HepG2 (cell line): Measurements from ENCODE around the gene CASZ1. TPM values are rescaled to one million over a fixed set of nuclear protein-coding genes. Genes with fewer than 3 reads are reported as not detected.

Experiments
- ATAC-seq: fragments of 200-7000 bp; cut with Tn5 transposase; 3 replicates; pipeline ENCODE4 v1.9.1; 2020; ENCODE audit warnings: mild to moderate bottlenecking, moderate library complexity
- BruUV-seq: library from RNA; stranded (reverse); fragments of 400-500 nt; replicated peaks from 2 replicates; lab custom pipeline; 2021; lab: Mats Ljungman, UMichigan
- CTCF ChIA-PET: fragments of 300-600 bp; formaldehyde crosslinking; extraction: SDS; loops from one replicate; lab custom pipeline; 2021; ENCODE audit warnings: low total read pairs, inconsistent platforms, low intra/inter-chr PET ratio; lab: Yijun Ruan, JAX
- POLR2A ChIA-PET: fragments of 350-600 bp; sonication (Branson Sonifier 250); formaldehyde crosslinking; loops from one replicate; lab custom pipeline; 2020; ENCODE audit warnings: antibody characterized with exemption, inconsistent platforms; lab: Yijun Ruan, JAX
- DNase-seq: peaks from one replicate; pipeline ENCODE4 v3.0.0-alpha.2; 2015; ENCODE audit warnings: low spot score
- FAIRE-seq: peaks from 3 replicates; lab custom pipeline; 2011; peaks lifted over from hg19 to GRCh38; lab: Jason Lieb, UNC
- H2AFZ ChIP-seq: one replicate; pipeline ENCODE4 v1.6.1; 2011; ENCODE audit warnings: low read length, inconsistent platforms
- H3K27ac ChIP-seq: fragments of 300-600 bp; 3 replicates; pipeline ENCODE4 v1.8.0; 2011; ENCODE audit warnings: mixed run types, mild to moderate bottlenecking, mixed read lengths, low read length, inconsistent platforms; ENCODE audit not compliant: insufficient read depth; ENCODE audit errors: extremely low read length
- H3K27me3 ChIP-seq, 2 experiments: fragments of 200-600 bp in 1 of 2; 2 replicates in 1 of 2; 3 replicates in 1 of 2; pipeline versions ENCODE4 v1.6.0 to v1.8.0; 2011; ENCODE audit warnings: low read length in 2 of 2, mild to moderate bottlenecking in 2 of 2, moderate library complexity in 2 of 2, inconsistent platforms in 1 of 2; ENCODE audit not compliant: insufficient read depth in 2 of 2, control insufficient read depth in 1 of 2
- H3K36me3 ChIP-seq, 2 experiments: fragments of 200-600 bp in 1 of 2; replicated peaks in 1 of 2; 2 replicates in 1 of 2; 3 replicates in 1 of 2; pipeline versions ENCODE4 v1.5.1 to v1.8.0; 2011; ENCODE audit warnings: low read length in 2 of 2, inconsistent platforms in 1 of 2; ENCODE audit not compliant: insufficient read depth in 2 of 2, control insufficient read depth in 1 of 2
- H3K4me1 ChIP-seq: 2 replicates; pipeline ENCODE4 v1.5.1; 2012; ENCODE audit warnings: low read length, inconsistent platforms; ENCODE audit not compliant: insufficient read depth
- H3K4me2 ChIP-seq: 2 replicates; pipeline ENCODE4 v1.6.0; 2011; ENCODE audit warnings: low read depth, low read length, inconsistent platforms
- H3K4me3 ChIP-seq, 3 experiments: fragments of 200-600 bp in 1 of 3; sonication (generic), shearing (Covaris generic) in 1 of 3; replicated peaks in 1 of 3; 2 replicates each; pipeline ENCODE4 v1.5.1; 2011 to 2016; ENCODE audit warnings: low read length in 3 of 3, inconsistent platforms in 2 of 3, low read depth in 2 of 3, mild to moderate bottlenecking in 2 of 3, control low read depth in 1 of 3, mixed read lengths in 1 of 3; ENCODE audit not compliant: insufficient read depth in 1 of 3
- H3K79me2 ChIP-seq: one replicate; pipeline ENCODE4 v1.6.1; 2011; ENCODE audit warnings: low read length, inconsistent platforms; ENCODE audit not compliant: insufficient read depth
- H3K9ac ChIP-seq: 2 replicates; pipeline ENCODE4 v1.6.0; 2011; ENCODE audit warnings: mild to moderate bottlenecking, low read depth, low read length, inconsistent platforms; ENCODE audit not compliant: insufficient read depth
- H3K9me3 ChIP-seq: 2 replicates; pipeline ENCODE4 v1.5.1; 2012; ENCODE audit warnings: mild to moderate bottlenecking, low read length
- H4K20me1 ChIP-seq: 2 replicates; pipeline ENCODE4 v1.6.0; 2011; ENCODE audit warnings: inconsistent platforms, mild to moderate bottlenecking, low read length, moderate library complexity; ENCODE audit not compliant: insufficient read depth
- AGO1 ChIP-seq: fragments of 200-400 bp; formaldehyde crosslinking; IDR thresholded peaks from 2 replicates; pipeline ENCODE4 v1.6.1; 2017; ENCODE audit warnings: mild to moderate bottlenecking, low read depth, low read length, moderate library complexity; ENCODE audit not compliant: poor library complexity, severe bottlenecking
- DPF2 ChIP-seq: sonication (generic); formaldehyde crosslinking; IDR thresholded peaks from 2 replicates; pipeline ENCODE4 v1.4.0; 2020; ENCODE audit warnings: mild to moderate bottlenecking, low read depth, missing genetic modification reagents, borderline replicate concordance
- FLYWCH1 ChIP-seq: sonication (generic); formaldehyde crosslinking; IDR thresholded peaks from 2 replicates; pipeline ENCODE4 v1.8.1; 2023; ENCODE audit warnings: mild to moderate bottlenecking, missing genetic modification reagents
- FOXA1 ChIP-seq, 2 experiments: fragments of 450-650 bp in 1 of 2; sonication (generic) in 1 of 2; formaldehyde crosslinking in 1 of 2; IDR thresholded peaks; 2 replicates each; pipeline versions ENCODE4 v1.4.0 to v1.6.1; 2016 to 2020; ENCODE audit warnings: missing genetic modification reagents in 1 of 2
- KDM2A ChIP-seq: sonication (generic); formaldehyde crosslinking; IDR thresholded peaks from 2 replicates; pipeline ENCODE4 v1.4.0; 2020; ENCODE audit warnings: low read depth, missing genetic modification reagents, borderline replicate concordance
- MBD4 ChIP-seq: IDR thresholded peaks from 2 replicates; pipeline ENCODE4 v1.6.1; 2012; ENCODE audit warnings: low read length, inconsistent platforms, borderline replicate concordance
- NCOA2 ChIP-seq: sonication (generic); formaldehyde crosslinking; IDR thresholded peaks from 2 replicates; pipeline ENCODE4 v1.8.0; 2022; ENCODE audit warnings: inconsistent platforms
- ZNF101 ChIP-seq: sonication (generic); formaldehyde crosslinking; IDR thresholded peaks from 2 replicates; pipeline ENCODE4 v1.4.0; 2020; ENCODE audit warnings: mild to moderate bottlenecking, low read depth, missing genetic modification reagents, borderline replicate concordance
- ZNF136 ChIP-seq: sonication (generic); formaldehyde crosslinking; IDR thresholded peaks from 2 replicates; pipeline ENCODE4 v1.8.1; 2022; ENCODE audit warnings: low read depth, mild to moderate bottlenecking, moderate library complexity, missing genetic modification reagents
- ZNF263 ChIP-seq: sonication (generic); formaldehyde crosslinking; IDR thresholded peaks from 2 replicates; pipeline ENCODE4 v1.4.0; 2020; ENCODE audit warnings: missing genetic modification reagents
- ZNF280D ChIP-seq: sonication (generic); formaldehyde crosslinking; IDR thresholded peaks from 2 replicates; pipeline ENCODE4 v1.5.1; 2020; ENCODE audit warnings: mild to moderate bottlenecking, missing genetic modification reagents
- ZNF3 ChIP-seq: IDR thresholded peaks from 2 replicates; pipeline ENCODE4 v1.7.0; 2017; ENCODE audit warnings: inconsistent platforms
- ZNF629 ChIP-seq: sonication (generic); formaldehyde crosslinking; conservative IDR thresholded peaks from 2 replicates; pipeline ENCODE4 v1.5.0; 2020; ENCODE audit warnings: missing genetic modification reagents
- WGBS: methylation state at CpG from one replicate; pipeline ENCODE4 v1.1.6; 2017; ENCODE audit warnings: low lambda C conversion rate; 5-methylcytosine and 5-hydroxymethylcytosine counted together
- in situ Hi-C: cut with HindIII; loops from 2 replicates; pipeline ENCODE4 v1.10.0; 2017; ENCODE audit warnings: low pct_unique_long_range_greater_than_20kb; ENCODE audit not compliant: extremely low pct_ligation_motif_present
- intact Hi-C: fragments of 100-400 bp; cut with micrococcal nuclease; formaldehyde crosslinking; loops from one replicate; pipeline ENCODE4 v1.10.0; 2022; ENCODE audit not compliant: unreplicated experiment
- polyA plus RNA-seq, 8 experiments: library from polyadenylated mRNA; depleted of rRNA in 3 of 8; stranded (reverse) in 7 of 8; unstranded in 1 of 8; fragments of >200 nt; fragmentation: Illumina TruSeq in 4 of 8; extraction: Trizol in 4 of 8; gene quantifications; 2 replicates each; pipeline versions ENCODE4 v1.2.1 to v1.2.3, GENCODE V29; 2011 to 2016; ENCODE audit warnings: low read depth in 4 of 8, missing spikeins in 1 of 8, mixed read lengths in 1 of 8; ENCODE audit not compliant: insufficient read depth in 1 of 8
- total RNA-seq, 5 experiments: library from RNA; depleted of rRNA; stranded (reverse); fragments of >200 nt; fragmentation: Illumina TruSeq; extraction: Trizol; gene quantifications; 2 replicates each; pipeline ENCODE4 v1.2.3, GENCODE V29; 2016; ENCODE audit warnings: low read depth in 1 of 5

CASZ1 gene
- total and polyA plus RNA-seq, 2 of the 13 experiments (the other 11 are each of a cell fraction or from before 2014, with no cell fraction given): 1.9 to 3.7 TPM

- FAIRE-seq (no peak), ATAC-seq (no peak), DNase-seq (no peak)
- in situ Hi-C loops: no loop called here
- intact Hi-C loops: no loop called here
- WGBS: 97% methylated on average over 21 of the region's 27 CpGs
- Histone ChIP-seq H4K20me1 (no peaks in the 10 kb centered on the region), H3K9me3 (no peaks in the 10 kb centered on the region), H3K9ac (no peak overlapping the region), H3K4me1 (no peaks in the 10 kb centered on the region), H3K27ac (no peak overlapping the region), H3K36me3 (0 out of 5 replicates have a peak, but pooled peaks cover 0 to 1% of the 10 kb centered on the region in 2 experiments), H3K4me2 (no peak overlapping the region), H2AFZ (no peak overlapping the region), H3K79me2 (no peaks in the 10 kb centered on the region), H3K4me3 (no peak overlapping the region), H3K27me3 (no peaks in the 10 kb centered on the region)
- POLR2A ChIA-PET: no interaction called here
- CTCF ChIA-PET: no interaction called here
- no peak for TF ChIP-seq FOXA1 (IDR thresholded peaks at IDR 0.05)
- TF ChIP-seq FOXA1 (CRISPR knock-in tag; IDR thresholded peaks at IDR 0.05): no peak
- TF ChIP-seq NCOA2: no peak
- no peak for TF ChIP-seq ZNF629 (CRISPR knock-in tag)
- no peak for TF ChIP-seq KDM2A (CRISPR knock-in tag)
- no peak for TF ChIP-seq ZNF101 (CRISPR knock-in tag)
- no peak for TF ChIP-seq ZNF263 (CRISPR knock-in tag)
- TF ChIP-seq FLYWCH1: no peak
- TF ChIP-seq AGO1: no peak
- no peak for TF ChIP-seq ZNF280D (CRISPR knock-in tag)
- no peak for TF ChIP-seq ZNF136 (CRISPR knock-in tag)
- TF ChIP-seq DPF2: no peak
- TF ChIP-seq ZNF3 (CRISPR knock-in tag): no peak
- no peak for TF ChIP-seq MBD4
- no TSS peak for BruUV-seq
Observed at GRCh38 chr1:10615932-10616671, 180.3 kb downstream of the CASZ1 start.
